Panc1 (cell line): ENCODE data around the gene EXT2. TPM values are rescaled to one million over a fixed set of nuclear protein-coding genes. Genes with fewer than 3 reads are reported as not detected.

Experiments used
- ATAC-seq: fragments of 200-7000 bp; cut with Tn5 transposase; 2 replicates; pipeline ENCODE4 v1.9.1; 2020; ENCODE audit warnings: mild to moderate bottlenecking, moderate library complexity
- BruUV-seq: library from RNA; stranded (reverse); fragments of 400-500 nt; replicated peaks from 2 replicates; lab custom pipeline; 2021; lab: Mats Ljungman, UMichigan
- CTCF ChIA-PET: fragments of 300-600 bp; sonication (Branson Sonifier 250); formaldehyde crosslinking; loops from one replicate; lab custom pipeline; 2022; ENCODE audit warnings: antibody characterized with exemption; lab: Charles Lee
- POLR2A ChIA-PET: fragments of 300-600 bp; sonication (Branson Sonifier 250); formaldehyde crosslinking; loops from one replicate; lab custom pipeline; 2022; ENCODE audit warnings: antibody characterized with exemption; lab: Charles Lee
- DNase-seq: peaks from one replicate; pipeline ENCODE4 v3.0.0-alpha.2; 2010; ENCODE audit warnings: low read depth, low spot score
- H3K27ac ChIP-seq: 2 replicates; pipeline ENCODE4 v1.5.1; 2011; ENCODE audit warnings: mild to moderate bottlenecking, low read length, inconsistent platforms
- H3K27me3 ChIP-seq: fragments of 200-500 bp; sonication (Bioruptor generic); 2 replicates; pipeline ENCODE4 v1.6.0; 2014; ENCODE audit warnings: low read length, inconsistent platforms; ENCODE audit not compliant: control insufficient read depth, insufficient read depth
- H3K36me3 ChIP-seq: fragments of 200-500 bp; sonication (Bioruptor generic); 2 replicates; pipeline ENCODE4 v1.5.1; 2014; ENCODE audit warnings: inconsistent platforms, mild to moderate bottlenecking, low read length, moderate library complexity; ENCODE audit not compliant: control insufficient read depth, insufficient read depth
- H3K4me1 ChIP-seq: 2 replicates; pipeline ENCODE4 v1.5.1; 2011; ENCODE audit warnings: inconsistent platforms, mild to moderate bottlenecking, low read length, moderate library complexity; ENCODE audit not compliant: control insufficient read depth, insufficient read depth
- H3K4me3 ChIP-seq, 2 experiments: 2 replicates each; pipeline ENCODE4 v1.5.1; 2011 to 2012; ENCODE audit warnings: low read depth in 2 of 2, low read length in 2 of 2, mild to moderate bottlenecking in 2 of 2, inconsistent platforms in 1 of 2, moderate library complexity in 1 of 2
- H3K9me3 ChIP-seq: fragments of 200-500 bp; sonication (Bioruptor generic); 2 replicates; pipeline ENCODE4 v1.5.1; 2014; ENCODE audit warnings: low read depth, mild to moderate bottlenecking, inconsistent platforms, low read length, moderate library complexity; ENCODE audit not compliant: control insufficient read depth, insufficient read depth
- POLR2AphosphoS5 ChIP-seq: IDR thresholded peaks from 2 replicates; pipeline ENCODE4 v1.6.1; 2012; ENCODE audit warnings: mild to moderate bottlenecking, low read depth, low read length, moderate library complexity
- SIN3A ChIP-seq: IDR thresholded peaks from 2 replicates; pipeline ENCODE4 v1.6.1; 2012; ENCODE audit warnings: low read depth, mild to moderate bottlenecking, low read length, moderate library complexity, borderline replicate concordance; ENCODE audit not compliant: insufficient read depth
- TCF7L2 ChIP-seq: IDR thresholded peaks from 2 replicates; pipeline ENCODE4 v1.6.1; 2011; ENCODE audit warnings: mild to moderate bottlenecking, low read depth, low read length, inconsistent platforms
- in situ Hi-C: cut with HindIII; loops from 2 replicates; pipeline ENCODE4 v1.10.0; 2016; ENCODE audit warnings: low sequenced_read_pairs, low pct_unique_long_range_greater_than_20kb
- intact Hi-C: fragments of 100-400 bp; cut with micrococcal nuclease; formaldehyde crosslinking; loops from one replicate; pipeline ENCODE4 v1.10.0; 2022; ENCODE audit not compliant: unreplicated experiment
- total RNA-seq: library from RNA; stranded (reverse); gene quantifications from one replicate; pipeline ENCODE4 v1.2.1, GENCODE V29; 2021; ENCODE audit not compliant: unreplicated experiment
- TF ChIP-seq, protein P1 (sequence below): fragments of 450-650 bp; IDR thresholded peaks from 2 replicates; pipeline ENCODE4 v1.5.1; 2017; ENCODE audit warnings: mild to moderate bottlenecking
- TF ChIP-seq, protein P2 (sequence below), 2 experiments: IDR thresholded peaks; 2 replicates each; pipeline ENCODE4 v1.6.1; 2011 to 2012; ENCODE audit warnings: low read depth in 2 of 2, control low read depth in 1 of 2, low read length in 1 of 2, mild to moderate bottlenecking in 1 of 2, moderate library complexity in 1 of 2; ENCODE audit not compliant: insufficient read depth in 1 of 2

Gene EXT2
- total RNA-seq, 1 experiment from 2014 or later: 57.5 TPM

DNA sequence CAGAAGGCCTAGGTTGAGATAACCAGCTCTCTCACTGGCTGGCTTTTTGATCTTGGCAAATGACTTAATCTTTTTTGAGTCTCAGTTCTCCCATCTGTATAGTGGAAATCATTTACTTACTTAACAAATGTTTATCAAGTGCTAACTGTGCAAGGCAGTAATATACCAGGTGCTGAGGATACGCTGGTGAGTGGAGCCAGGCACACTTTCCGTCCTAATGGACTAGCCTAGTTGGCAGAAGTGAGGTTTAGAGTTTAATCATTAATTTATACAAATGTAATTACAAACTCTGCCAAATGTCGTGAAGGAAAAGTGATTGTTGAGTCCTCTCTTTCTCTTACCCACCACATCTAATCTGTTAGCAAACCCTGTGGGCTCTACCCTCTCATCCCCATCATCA, 33.3 kb downstream of the EXT2 start:
- intact Hi-C loops: no loop called here
- in situ Hi-C loops: no loop called here
- ATAC-seq: no peak
- Histone ChIP-seq H3K4me3 (no peak overlapping the region), H3K9me3 (no peaks in the 10 kb centered on the region), H3K27me3 (no peaks in the 10 kb centered on the region), H3K36me3 (peaks cover 3% of the 10 kb centered on the region), H3K4me1 (no peaks in the 10 kb centered on the region), H3K27ac (no peak overlapping the region)
- no peak for DNase-seq
- ChIA-PET POLR2A (no interaction called here), CTCF (no interaction called here)
- TF ChIP-seq TCF7L2 (no peak), POLR2AphosphoS5 (no peak), SIN3A (no peak)
- TF ChIP-seq, protein P1, sequence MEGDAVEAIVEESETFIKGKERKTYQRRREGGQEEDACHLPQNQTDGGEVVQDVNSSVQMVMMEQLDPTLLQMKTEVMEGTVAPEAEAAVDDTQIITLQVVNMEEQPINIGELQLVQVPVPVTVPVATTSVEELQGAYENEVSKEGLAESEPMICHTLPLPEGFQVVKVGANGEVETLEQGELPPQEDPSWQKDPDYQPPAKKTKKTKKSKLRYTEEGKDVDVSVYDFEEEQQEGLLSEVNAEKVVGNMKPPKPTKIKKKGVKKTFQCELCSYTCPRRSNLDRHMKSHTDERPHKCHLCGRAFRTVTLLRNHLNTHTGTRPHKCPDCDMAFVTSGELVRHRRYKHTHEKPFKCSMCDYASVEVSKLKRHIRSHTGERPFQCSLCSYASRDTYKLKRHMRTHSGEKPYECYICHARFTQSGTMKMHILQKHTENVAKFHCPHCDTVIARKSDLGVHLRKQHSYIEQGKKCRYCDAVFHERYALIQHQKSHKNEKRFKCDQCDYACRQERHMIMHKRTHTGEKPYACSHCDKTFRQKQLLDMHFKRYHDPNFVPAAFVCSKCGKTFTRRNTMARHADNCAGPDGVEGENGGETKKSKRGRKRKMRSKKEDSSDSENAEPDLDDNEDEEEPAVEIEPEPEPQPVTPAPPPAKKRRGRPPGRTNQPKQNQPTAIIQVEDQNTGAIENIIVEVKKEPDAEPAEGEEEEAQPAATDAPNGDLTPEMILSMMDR: no peak
- TF ChIP-seq, protein P2, sequence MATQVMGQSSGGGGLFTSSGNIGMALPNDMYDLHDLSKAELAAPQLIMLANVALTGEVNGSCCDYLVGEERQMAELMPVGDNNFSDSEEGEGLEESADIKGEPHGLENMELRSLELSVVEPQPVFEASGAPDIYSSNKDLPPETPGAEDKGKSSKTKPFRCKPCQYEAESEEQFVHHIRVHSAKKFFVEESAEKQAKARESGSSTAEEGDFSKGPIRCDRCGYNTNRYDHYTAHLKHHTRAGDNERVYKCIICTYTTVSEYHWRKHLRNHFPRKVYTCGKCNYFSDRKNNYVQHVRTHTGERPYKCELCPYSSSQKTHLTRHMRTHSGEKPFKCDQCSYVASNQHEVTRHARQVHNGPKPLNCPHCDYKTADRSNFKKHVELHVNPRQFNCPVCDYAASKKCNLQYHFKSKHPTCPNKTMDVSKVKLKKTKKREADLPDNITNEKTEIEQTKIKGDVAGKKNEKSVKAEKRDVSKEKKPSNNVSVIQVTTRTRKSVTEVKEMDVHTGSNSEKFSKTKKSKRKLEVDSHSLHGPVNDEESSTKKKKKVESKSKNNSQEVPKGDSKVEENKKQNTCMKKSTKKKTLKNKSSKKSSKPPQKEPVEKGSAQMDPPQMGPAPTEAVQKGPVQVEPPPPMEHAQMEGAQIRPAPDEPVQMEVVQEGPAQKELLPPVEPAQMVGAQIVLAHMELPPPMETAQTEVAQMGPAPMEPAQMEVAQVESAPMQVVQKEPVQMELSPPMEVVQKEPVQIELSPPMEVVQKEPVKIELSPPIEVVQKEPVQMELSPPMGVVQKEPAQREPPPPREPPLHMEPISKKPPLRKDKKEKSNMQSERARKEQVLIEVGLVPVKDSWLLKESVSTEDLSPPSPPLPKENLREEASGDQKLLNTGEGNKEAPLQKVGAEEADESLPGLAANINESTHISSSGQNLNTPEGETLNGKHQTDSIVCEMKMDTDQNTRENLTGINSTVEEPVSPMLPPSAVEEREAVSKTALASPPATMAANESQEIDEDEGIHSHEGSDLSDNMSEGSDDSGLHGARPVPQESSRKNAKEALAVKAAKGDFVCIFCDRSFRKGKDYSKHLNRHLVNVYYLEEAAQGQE (IDR thresholded peaks at IDR 0.05; ENCODE audit: insufficient read depth in 1 of 2, low read depth in 2 of 2, low read length in 1 of 2): no peak
- BruUV-seq: no TSS peak

DNA sequence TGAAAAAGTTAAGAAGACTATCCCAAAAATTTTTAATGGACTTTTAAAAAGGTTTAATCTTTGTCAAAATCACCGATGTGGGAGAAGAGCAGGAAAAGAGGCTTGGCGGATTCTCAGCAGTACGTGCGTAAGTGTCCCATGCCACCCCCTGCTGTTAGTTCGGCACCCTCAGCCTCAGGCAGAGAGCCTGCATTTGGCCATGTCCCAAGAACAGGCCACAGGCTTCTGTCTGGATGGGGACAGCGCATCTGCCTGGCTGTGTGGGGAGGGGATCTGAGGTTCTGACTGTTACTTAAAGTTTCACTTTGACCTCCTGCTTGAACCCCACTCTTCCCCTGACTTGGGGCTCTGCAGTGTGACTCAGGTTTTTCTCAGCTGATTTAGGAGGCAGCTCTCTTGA, 35.3 kb downstream of the EXT2 start:
- DNase-seq (no peak), ATAC-seq (no peak)
- intact Hi-C loops (loop anchor here (10.0 kb wide), 1 partner anchor 154 kb away; no protein-coding TSS in a partner anchor), in situ Hi-C loops (no loop called here)
- Histone ChIP-seq H3K27me3 (no peaks in the 10 kb centered on the region), H3K36me3 (peaks cover 3% of the 10 kb centered on the region; the same call in 1 of the 2 replicates), H3K27ac (no peak overlapping the region), H3K9me3 (no peaks in the 10 kb centered on the region), H3K4me1 (no peaks in the 10 kb centered on the region), H3K4me3 (no peak overlapping the region)
- CTCF ChIA-PET: no interaction called here
- POLR2A ChIA-PET: no interaction called here
- TF ChIP-seq TCF7L2: no peak
- TF ChIP-seq POLR2AphosphoS5: no peak
- TF ChIP-seq, protein P2 (IDR thresholded peaks at IDR 0.05; ENCODE audit: insufficient read depth in 1 of 2, low read depth in 2 of 2, low read length in 1 of 2): no peak
- TF ChIP-seq, protein P1: no peak
- TF ChIP-seq SIN3A: no peak
- no TSS peak for BruUV-seq
